OCI-LY7 (cell line): ENCODE data around the gene C9orf153.

Experiments
- CTCF ChIP-seq: fragments of 200-600 bp; sonication (generic); conservative IDR thresholded peaks from 2 replicates; pipeline ENCODE4 v1.5.1; 2014; ENCODE audit warnings: mild to moderate bottlenecking, antibody characterized with exemption, low read length, moderate library complexity, mixed read lengths
- EZH2phosphoT487 ChIP-seq: fragments of 200-600 bp; sonication (generic); IDR thresholded peaks from 2 replicates; pipeline ENCODE4 v1.6.1; 2018; ENCODE audit warnings: low read depth, borderline replicate concordance, mild to moderate bottlenecking, mixed run types, antibody characterized with exemption, low read length, moderate library complexity, mixed read lengths

- no peak for TF ChIP-seq CTCF
- no peak for TF ChIP-seq EZH2phosphoT487
These were observed 73.6 kb downstream of the C9orf153 start for GRCh38 chr9:86185872-86186271.
